AG09319 (cell line): ENCODE results near the gene VPS18.

Experiments used
- DNase-seq: peaks from one replicate; pipeline ENCODE4 v3.0.0-alpha.2; 2010; ENCODE audit warnings: low read depth; ENCODE audit errors: extremely low read depth
- CTCF ChIP-seq: IDR thresholded peaks from 2 replicates; pipeline ENCODE4 v1.5.1; 2011; ENCODE audit warnings: low read depth, mild to moderate bottlenecking, inconsistent platforms, low read length, moderate library complexity

VPS18 gene

GRCh38 chr15:40949756-40950207, 55.5 kb downstream of the VPS18 start:
- DNase-seq: no peak
- TF ChIP-seq CTCF: no peak

GRCh38 chr15:40951764-40952163, 57.5 kb downstream of the VPS18 start:
- DNase-seq: no peak
- TF ChIP-seq CTCF: no peak

DNA sequence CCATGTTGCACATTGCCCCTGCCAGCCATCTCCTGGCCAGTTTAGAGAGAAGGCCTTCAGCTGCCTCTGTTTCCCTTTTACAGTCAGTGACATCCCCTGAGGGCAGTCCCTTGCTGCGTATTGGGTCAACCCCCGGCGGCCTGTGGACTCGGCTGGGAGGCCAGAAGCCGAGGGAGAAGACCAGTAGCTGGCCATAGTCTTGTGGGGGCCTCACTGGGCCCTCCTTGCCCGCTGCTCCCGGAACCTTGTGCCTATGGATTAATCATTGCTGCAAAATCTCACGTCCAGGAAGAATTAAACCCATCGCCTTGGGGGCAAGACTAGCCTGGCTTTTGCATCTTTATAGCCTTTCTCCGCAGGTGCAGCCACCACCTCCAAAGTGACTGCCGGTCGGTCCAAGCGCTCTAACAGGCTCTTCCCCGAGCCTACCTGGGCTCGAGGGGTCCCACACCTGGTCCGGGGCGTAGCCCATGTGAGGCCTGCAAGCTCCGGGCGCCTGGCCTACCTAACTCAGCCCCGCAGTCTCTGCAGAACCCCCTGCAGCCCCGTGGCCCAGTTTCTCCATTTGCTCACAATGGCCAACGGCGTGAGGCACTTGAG, 58.2 kb downstream of the VPS18 start:
- DNase-seq: no peak
- TF ChIP-seq CTCF: no peak

- peak; percentile 97 for DNase-seq
- peak; percentile 45 for TF ChIP-seq CTCF
Observed at GRCh38 chr15:40952901-40953712, 58.9 kb downstream of the VPS18 start, which contains the start of gene CHAC1. Gene CHAC1, plus strand, starts transcription at chr15:40953471. Its CDS starts 113 bp downstream, at chr15:40953584.
